Measurements from ENCODE around the gene TVP23A. TPM values are rescaled to one million over a fixed set of nuclear protein-coding genes. Genes with fewer than 3 reads are reported as not detected.
"Not testable (repeated sequence)": the region's sequence is repeated elsewhere in the genome, so short reads cannot be mapped to it uniquely, and the experiment has no call there.

The TVP23A gene
- total and polyA plus RNA-seq, 8 donors, result 0.05 to 0.34 (median 0.16) TPM; not detected in 3

- Histone ChIP-seq H3K36me3 (no peaks in the 10 kb centered on the region), H3K9me3 (no peaks in the 10 kb centered on the region), H3K4me3 (no peak overlapping the region), H3K4me1 (peaks cover 4 to 20% (median 4%) of the 10 kb centered on the region in 3 donors), H3K27me3 (no peaks in the 10 kb centered on the region), H3K27ac (no peak overlapping the region)
- ATAC-seq (no peak), FAIRE-seq (no peak), DNase-seq (no peak)
- no peak for TF ChIP-seq CTCF (IDR thresholded peaks at IDR 0.05)
- intact Hi-C loops (cut with DNase I), result no loop called here
- WGBS, 2 donors, result 94 to 95% methylated on average over 10 of the region's 10 CpGs
These were observed 15.5 kb upstream of the TVP23A start for GRCh38 chr16:10834130-10834529.

- no peak for TF ChIP-seq CTCF (IDR thresholded peaks at IDR 0.05)
- Histone ChIP-seq H3K4me3 (no peak overlapping the region), H3K36me3 (no peaks in the 10 kb centered on the region), H3K27me3 (no peaks in the 10 kb centered on the region), H3K9me3 (no peaks in the 10 kb centered on the region), H3K27ac (no peak overlapping the region), H3K4me1 (peaks cover 2 to 22% (median 12%) of the 10 kb centered on the region in 3 donors)
- ATAC-seq, result no peak
- no peak for FAIRE-seq
- 93 to 97% methylated on average over 5 of the region's 5 CpGs for WGBS, 2 donors
- intact Hi-C loops (cut with DNase I), result no loop called here
- no peak for DNase-seq
These were observed 14.7 kb upstream of the TVP23A start for GRCh38 chr16:10833271-10833670.

GRCh38 chr16:10831894-10832886 lies 13.6 kb upstream of the TVP23A start:
- H3K36me3 ChIP-seq, result no peaks in the 10 kb centered on the region
- intact Hi-C loops (cut with DNase I), result no loop called here
- H3K27ac ChIP-seq, result no peak overlapping the region
- H3K9me3 ChIP-seq, result no peaks in the 10 kb centered on the region
- no peak for DNase-seq
- 84 to 87% methylated on average over 10 of the region's 10 CpGs for WGBS, 2 donors
- ATAC-seq, result no peak
- peaks cover 11 to 33% (median 23%) of the 10 kb centered on the region in 3 donors for H3K4me1 ChIP-seq
- no peak for TF ChIP-seq CTCF (IDR thresholded peaks at IDR 0.05)
- H3K4me3 ChIP-seq, result no peak overlapping the region
- no peak for FAIRE-seq
- no peaks in the 10 kb centered on the region for H3K27me3 ChIP-seq

GRCh38 chr16:10830240-10830639 lies 11.6 kb upstream of the TVP23A start:
- H3K4me3 ChIP-seq; FAIRE-seq; ATAC-seq; H3K9me3 ChIP-seq; DNase-seq; H3K36me3 ChIP-seq; H3K27me3 ChIP-seq; intact Hi-C loops (cut with DNase I): not testable (repeated sequence)
- H3K4me1 ChIP-seq, result peaks cover 23 to 44% (median 43%) of the 10 kb centered on the region in 3 donors
- H3K27ac ChIP-seq, result peak overlapping the region in 2 of 4 donors; percentile 91 to 92

- Histone ChIP-seq H3K27ac (peak overlapping the region; percentile 56 to 92 (median 85)), H3K4me1 (peaks cover 29 to 50% (median 48%) of the 10 kb centered on the region in 3 donors), H3K4me3 (peak overlapping the region in 1 of 4 donors; percentile 1)
- not testable (repeated sequence) for H3K27me3 ChIP-seq, H3K36me3 ChIP-seq, H3K9me3 ChIP-seq, FAIRE-seq
- 27 to 35% methylated on average over 18 of the region's 18 CpGs for WGBS, 2 donors
- intact Hi-C loops (cut with DNase I), result loop anchor here in 1 of 3 donors (5.0 kb wide), 1 partner anchor 48 kb away; the partner anchor contains the start of gene CIITA
- ATAC-seq, result peak in 1 of 4 donors; percentile 0
- peak in 1 of 6 donors; percentile 39 for DNase-seq
These were observed 10.9 kb upstream of the TVP23A start for GRCh38 chr16:10829390-10830098.
